Measurements from ENCODE around the gene TPM2.

The TPM2 gene

DNA sequence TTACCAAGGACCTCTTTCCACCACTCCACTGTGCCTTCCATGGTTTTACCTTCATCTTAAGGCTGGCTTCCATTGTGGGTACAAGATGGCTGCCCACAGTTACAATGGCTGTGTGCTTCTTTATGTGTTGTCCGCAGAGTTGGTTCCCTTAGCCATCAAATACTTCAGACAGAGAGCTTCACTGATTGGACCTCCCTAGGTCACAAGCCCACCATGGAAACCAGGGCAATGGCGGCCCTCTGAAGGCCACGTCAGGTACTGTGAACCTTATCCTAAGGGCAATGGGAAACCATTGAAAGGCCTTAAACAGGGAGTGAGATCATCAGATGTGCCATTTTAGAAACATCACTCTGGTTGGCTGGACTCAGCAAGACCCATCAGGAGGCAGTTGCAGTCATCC lies 21.8 kb downstream of the TPM2 start:
- H3K4me3 Mint-ChIP-seq = no peak overlapping the region
- intact Hi-C loops (cut with micrococcal nuclease) = no loop called here
- no peaks in the 10 kb centered on the region for H3K36me3 Mint-ChIP-seq (ENCODE audit: low read depth)
- H3K27ac Mint-ChIP-seq = no peak overlapping the region
- no peaks in the 10 kb centered on the region for H3K9me3 Mint-ChIP-seq
- H3K27me3 Mint-ChIP-seq = peaks cover 2% of the 10 kb centered on the region
- H3K4me1 Mint-ChIP-seq (ENCODE audit: low read depth) = peaks cover 20% of the 10 kb centered on the region

DNA sequence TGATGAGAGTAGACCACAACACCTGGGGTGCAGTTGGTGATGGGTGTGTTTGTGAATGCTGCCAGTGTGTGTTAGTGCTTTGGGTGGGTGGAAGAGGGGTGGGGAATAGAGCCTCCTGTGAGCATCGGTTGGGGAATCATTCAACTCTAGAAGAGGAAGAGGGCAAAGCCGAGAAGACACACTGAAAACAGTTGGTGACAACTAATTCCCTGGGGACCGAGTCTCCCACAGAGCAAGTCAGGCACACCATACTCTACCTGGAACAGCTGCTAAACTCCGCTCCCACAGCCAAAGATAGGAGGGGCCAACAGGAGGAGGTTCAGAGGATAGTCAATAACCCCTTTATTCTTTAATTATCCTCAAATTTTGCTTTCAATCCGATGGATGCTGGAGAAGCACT lies 23.2 kb downstream of the TPM2 start:
- peaks cover 2% of the 10 kb centered on the region for H3K27me3 Mint-ChIP-seq
- peaks cover 6% of the 10 kb centered on the region for H3K36me3 Mint-ChIP-seq (ENCODE audit: low read depth)
- H3K4me3 Mint-ChIP-seq = no peak overlapping the region
- no peak overlapping the region for H3K27ac Mint-ChIP-seq
- H3K9me3 Mint-ChIP-seq = no peaks in the 10 kb centered on the region
- intact Hi-C loops (cut with micrococcal nuclease) = no loop called here
- peaks cover 33% of the 10 kb centered on the region for H3K4me1 Mint-ChIP-seq (ENCODE audit: low read depth)

DNA sequence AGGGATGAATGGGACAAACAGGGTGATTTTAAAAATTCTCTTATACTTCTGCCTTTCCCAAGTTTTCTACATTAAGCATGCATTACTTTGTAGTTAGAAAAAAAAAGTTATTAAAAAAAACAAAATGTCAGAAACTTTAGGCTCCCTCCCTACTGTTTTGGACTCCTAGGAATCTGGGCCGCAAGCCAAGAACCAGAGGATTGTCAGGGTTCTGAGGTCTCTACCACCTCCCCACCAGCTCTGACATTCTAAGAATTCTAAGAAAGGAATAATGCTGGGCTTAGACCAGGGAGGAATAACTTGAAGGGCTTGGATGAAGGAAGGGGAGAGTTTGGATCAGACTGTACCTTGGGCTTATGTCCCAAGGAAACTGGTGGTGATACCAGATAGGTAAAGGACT lies 23.7 kb downstream of the TPM2 start:
- Mint-ChIP-seq H3K36me3 (ENCODE audit: low read depth) (peaks cover 11% of the 10 kb centered on the region), H3K27me3 (peaks cover 2% of the 10 kb centered on the region), H3K4me1 (ENCODE audit: low read depth) (peaks cover 34% of the 10 kb centered on the region), H3K9me3 (no peaks in the 10 kb centered on the region), H3K27ac (no peak overlapping the region), H3K4me3 (no peak overlapping the region)
- intact Hi-C loops (cut with micrococcal nuclease) = no loop called here

DNA sequence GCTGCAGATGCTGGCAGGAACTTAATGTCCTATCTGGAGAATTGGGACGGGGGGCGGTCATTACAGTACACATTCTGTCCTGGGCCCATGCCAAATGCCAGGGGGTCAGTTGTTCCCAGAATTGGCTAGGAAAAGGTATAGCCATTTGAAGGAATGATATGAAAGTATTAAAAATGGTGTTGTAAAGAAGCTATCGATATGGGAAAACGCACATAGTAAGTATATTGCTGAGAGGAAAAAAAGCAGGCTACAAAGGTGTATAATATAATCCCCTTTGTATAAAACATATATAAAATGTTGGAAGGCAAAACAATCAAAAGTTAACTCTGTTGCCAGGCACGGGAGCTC lies 24.3 kb downstream of the TPM2 start:
- Mint-ChIP-seq H3K36me3 (ENCODE audit: low read depth) (peaks cover 17% of the 10 kb centered on the region), H3K4me1 (ENCODE audit: low read depth) (peaks cover 40% of the 10 kb centered on the region)

DNA sequence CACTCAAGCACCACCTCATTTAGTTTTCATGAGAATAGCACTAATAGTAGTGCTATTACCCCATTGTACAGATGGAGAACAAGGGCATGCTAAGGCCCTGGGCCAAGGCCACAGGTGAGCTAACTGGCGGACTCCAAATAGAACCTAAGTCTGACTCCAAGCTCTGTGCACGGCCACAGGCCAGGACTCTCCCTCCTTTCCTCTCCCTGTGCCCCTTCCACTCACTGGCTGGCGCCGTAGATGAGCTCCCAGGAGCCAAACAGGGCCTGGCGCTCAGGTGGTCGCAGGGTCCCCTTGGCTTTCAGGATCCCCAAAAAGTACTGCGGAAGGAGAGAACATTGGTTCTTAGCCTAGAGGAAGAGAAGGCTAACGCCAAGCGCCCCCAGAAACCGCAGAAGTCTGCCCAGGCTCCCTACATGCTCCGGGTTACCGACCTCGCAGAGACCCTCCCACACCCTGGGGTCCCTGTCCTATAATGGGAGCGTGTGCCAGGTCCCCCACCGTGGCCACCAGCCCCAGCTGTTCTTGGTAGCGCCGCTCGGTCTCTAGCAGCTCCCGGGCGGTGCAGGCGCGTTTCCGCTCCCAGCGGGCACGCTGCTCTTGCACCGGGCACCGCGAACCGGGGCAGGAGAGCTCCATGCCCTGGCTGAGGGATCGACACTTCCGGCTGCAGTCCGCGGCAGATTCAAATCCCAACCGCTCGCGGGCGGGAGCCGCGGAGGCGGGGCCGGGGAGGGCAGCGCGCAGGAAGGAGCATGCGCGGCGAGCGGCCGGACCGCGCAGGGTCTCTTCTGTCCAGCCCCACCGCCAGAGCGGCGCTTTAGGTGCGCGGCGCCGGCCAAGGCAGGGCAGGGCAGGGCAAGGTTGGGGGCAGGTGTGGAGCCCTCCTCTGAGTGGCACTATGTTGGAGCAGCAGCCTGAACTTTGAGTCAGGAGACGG lies 24.9 kb downstream of the TPM2 start, which contains the start of gene ARHGEF39:
TSS of gene ARHGEF39 (minus strand) at position 665 of the 940 bp plus-strand sequence. CDS start at position 639, 26 bp downstream.
- Mint-ChIP-seq H3K36me3 (ENCODE audit: low read depth) (peaks cover 24% of the 10 kb centered on the region), H3K27me3 (peaks cover 2% of the 10 kb centered on the region), H3K4me1 (ENCODE audit: low read depth) (peaks cover 47% of the 10 kb centered on the region), H3K27ac (peak within 1 kb of the TSS; percentile 56), H3K9me3 (no peaks in the 10 kb centered on the region), H3K4me3 (peak within 1 kb of the TSS; percentile 85)
- intact Hi-C loops (cut with micrococcal nuclease) = no loop called here

More for the DNA sequence above, 24.3 kb downstream of the TPM2 start:
- Mint-ChIP-seq H3K27ac (peak overlapping the region; percentile 56), H3K4me3 (peak overlapping the region; percentile 85), H3K9me3 (no peaks in the 10 kb centered on the region), H3K27me3 (peaks cover 2% of the 10 kb centered on the region)
- intact Hi-C loops (cut with micrococcal nuclease) = no loop called here

DNA sequence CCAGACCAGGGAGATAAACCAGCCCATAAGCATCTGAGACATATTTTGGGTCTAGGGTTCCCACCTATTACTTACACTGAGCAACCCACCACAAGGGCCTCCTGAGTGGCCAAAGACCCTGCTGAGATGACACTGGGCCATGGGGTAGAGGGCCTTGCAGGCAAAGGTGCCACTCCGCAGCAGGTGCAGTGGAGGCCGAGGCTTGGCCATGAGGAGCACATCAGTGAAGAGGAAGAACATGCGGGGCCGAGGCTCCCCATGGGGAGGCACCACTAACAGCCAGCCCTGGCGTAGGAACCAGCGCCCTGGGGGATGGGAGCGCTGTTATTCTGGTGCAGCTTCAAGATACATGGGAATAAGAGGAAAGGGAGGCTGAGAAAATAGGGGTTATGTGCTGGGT lies 27.3 kb downstream of the TPM2 start:
- H3K4me1 Mint-ChIP-seq (ENCODE audit: low read depth) = peaks cover 60% of the 10 kb centered on the region
- intact Hi-C loops (cut with micrococcal nuclease) = no loop called here
- peaks cover 37% of the 10 kb centered on the region for H3K36me3 Mint-ChIP-seq (ENCODE audit: low read depth)
- no peak overlapping the region for H3K4me3 Mint-ChIP-seq
- no peaks in the 10 kb centered on the region for H3K27me3 Mint-ChIP-seq
- peak overlapping the region; percentile 39 for H3K27ac Mint-ChIP-seq
- H3K9me3 Mint-ChIP-seq = no peaks in the 10 kb centered on the region

DNA sequence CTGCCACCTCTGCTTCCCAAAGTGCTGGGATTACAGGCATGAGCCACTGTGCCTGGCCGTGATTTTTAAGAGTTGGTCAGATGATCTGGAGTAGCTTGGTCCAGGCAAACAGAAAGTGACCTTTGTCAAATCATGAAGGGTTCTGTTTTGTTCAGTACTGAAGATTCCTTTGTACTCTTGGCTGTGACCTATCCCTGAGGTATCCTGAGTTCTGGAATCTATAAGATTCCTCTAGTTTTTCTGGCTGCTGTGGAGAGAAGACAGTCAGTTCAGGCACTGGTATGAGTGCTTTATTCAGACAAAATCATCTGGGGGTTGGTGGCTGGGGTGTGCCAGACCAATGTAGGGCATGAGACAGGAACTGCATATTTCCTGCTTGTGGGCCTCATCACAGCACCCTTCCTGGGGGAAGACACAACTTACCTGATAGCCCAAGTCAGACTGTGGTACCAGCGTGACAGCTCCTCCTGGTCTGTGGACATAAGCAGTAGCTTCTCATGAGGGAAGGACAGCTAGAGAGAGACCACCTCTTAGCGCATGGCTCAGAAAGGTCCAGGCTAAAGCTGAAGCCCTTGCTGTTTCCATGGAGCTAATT lies 27.9 kb downstream of the TPM2 start:
- Mint-ChIP-seq H3K27me3 (no peaks in the 10 kb centered on the region), H3K4me3 (no peak overlapping the region), H3K4me1 (ENCODE audit: low read depth) (peaks cover 66% of the 10 kb centered on the region), H3K27ac (peak overlapping the region; percentile 39), H3K9me3 (no peaks in the 10 kb centered on the region), H3K36me3 (ENCODE audit: low read depth) (peaks cover 37% of the 10 kb centered on the region)
- intact Hi-C loops (cut with micrococcal nuclease) = no loop called here

DNA sequence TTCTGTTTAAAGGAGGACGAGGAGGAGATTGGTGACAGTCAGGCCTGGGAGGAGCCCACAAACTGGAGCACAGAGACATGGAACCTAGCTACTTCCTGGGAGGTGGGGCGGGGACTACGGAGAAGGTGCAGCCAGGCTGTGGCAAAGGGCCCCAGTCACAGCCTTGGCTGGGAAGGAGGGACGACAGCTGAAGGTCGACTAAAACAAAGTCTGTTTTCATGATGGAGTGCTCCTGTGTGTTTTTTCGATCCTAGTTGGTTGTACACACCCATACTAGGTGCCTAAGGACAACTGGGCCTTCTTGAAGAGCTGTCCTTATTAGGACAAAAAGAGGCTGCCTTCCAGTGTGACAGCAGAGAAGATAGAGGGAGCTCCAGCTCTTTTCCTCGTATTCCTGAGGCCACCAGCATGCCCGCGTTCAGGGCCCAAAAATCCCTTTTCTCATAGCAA lies 28.7 kb downstream of the TPM2 start:
- Mint-ChIP-seq H3K36me3 (ENCODE audit: low read depth) (peaks cover 37% of the 10 kb centered on the region), H3K4me1 (ENCODE audit: low read depth) (peaks cover 75% of the 10 kb centered on the region), H3K4me3 (no peak overlapping the region), H3K27ac (no peak overlapping the region), H3K9me3 (no peaks in the 10 kb centered on the region), H3K27me3 (no peaks in the 10 kb centered on the region)
- intact Hi-C loops (cut with micrococcal nuclease) = no loop called here

DNA sequence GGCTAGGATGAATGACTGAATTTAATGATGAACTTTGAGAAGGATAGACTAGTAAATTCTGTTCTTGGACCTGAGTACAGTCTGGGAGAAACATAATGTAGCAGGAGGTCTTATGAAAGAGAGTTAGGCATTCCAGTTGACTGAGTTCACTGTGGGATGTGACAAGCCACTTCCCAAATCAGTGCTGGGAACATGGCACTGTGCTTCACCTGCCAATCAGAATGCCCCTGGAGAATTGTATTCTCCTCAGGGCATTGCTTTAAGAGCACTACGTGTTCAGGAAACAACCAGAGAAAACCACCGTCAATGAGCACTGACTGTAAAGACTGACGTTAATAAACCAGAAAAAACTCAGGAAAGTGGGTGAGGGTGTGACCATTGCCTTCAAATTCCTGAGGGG lies 30.4 kb downstream of the TPM2 start:
- H3K9me3 Mint-ChIP-seq = no peaks in the 10 kb centered on the region
- H3K36me3 Mint-ChIP-seq (ENCODE audit: low read depth) = peaks cover 37% of the 10 kb centered on the region
- peaks cover 2% of the 10 kb centered on the region for H3K27me3 Mint-ChIP-seq
- peak overlapping the region; percentile 90 for H3K4me3 Mint-ChIP-seq
- peak overlapping the region; percentile 95 for H3K27ac Mint-ChIP-seq
- intact Hi-C loops (cut with micrococcal nuclease) = loop anchor here (2.0 kb wide), 1 partner anchor 55 kb away; the partner anchor contains the start of gene TESK1
- H3K4me1 Mint-ChIP-seq (ENCODE audit: low read depth) = peaks cover 69% of the 10 kb centered on the region

DNA sequence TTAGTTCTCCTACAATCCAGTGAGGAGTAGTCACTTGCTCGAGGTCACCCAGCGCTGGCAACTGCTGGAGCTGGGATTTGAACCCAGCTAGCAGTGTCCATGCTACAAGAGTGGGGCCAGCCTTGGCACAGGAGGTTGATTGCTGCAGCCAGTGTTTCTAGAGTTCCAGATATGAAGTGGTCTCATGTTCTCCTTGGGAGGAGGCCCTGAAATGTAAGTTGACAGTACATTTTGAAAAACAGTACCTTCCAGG lies 30.8 kb downstream of the TPM2 start:
- Mint-ChIP-seq H3K36me3 (ENCODE audit: low read depth) (peaks cover 37% of the 10 kb centered on the region), H3K4me3 (peak overlapping the region; percentile 90), H3K9me3 (no peaks in the 10 kb centered on the region), H3K4me1 (ENCODE audit: low read depth) (peaks cover 65% of the 10 kb centered on the region), H3K27me3 (peaks cover 2% of the 10 kb centered on the region), H3K27ac (peak overlapping the region; percentile 95)
- intact Hi-C loops (cut with micrococcal nuclease) = loop anchor here (2.0 kb wide), 1 partner anchor 54 kb away; the partner anchor contains the start of gene TESK1

DNA sequence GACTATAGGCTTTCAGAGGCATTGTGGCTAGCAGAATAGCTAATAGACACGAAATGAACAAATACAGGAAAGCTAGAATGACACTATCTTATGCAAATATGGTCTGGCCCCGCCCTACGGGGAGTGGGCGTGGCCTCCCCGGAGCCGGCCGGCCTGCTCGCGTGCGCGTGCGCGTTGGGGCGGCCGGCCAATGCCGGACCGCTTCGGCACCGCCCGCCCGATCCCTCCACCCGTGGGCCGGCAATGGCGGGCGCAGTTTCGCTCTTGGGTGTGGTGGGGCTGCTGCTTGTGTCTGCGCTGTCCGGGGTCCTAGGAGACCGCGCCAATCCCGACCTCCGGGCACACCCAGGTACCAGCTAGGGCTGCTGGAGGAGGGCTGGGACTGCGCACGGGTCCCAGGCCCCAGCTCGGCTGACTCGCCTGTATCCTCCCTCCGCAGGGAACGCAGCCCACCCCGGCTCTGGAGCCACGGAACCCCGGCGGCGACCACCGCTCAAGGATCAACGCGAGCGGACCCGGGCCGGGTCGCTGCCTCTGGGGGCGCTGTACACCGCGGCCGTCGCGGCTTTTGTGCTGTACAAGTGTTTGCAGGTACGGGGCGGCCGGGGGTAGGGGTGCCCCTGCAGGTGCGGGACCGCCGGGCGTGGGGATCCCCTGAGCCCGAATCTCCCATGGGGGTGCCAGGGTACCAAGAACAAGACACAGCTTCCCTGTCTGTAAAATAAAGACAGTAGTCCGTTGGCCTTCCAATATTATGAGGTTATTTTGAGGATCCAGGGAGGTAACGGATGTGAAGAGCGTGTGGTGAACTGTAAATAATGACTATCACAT lies 31.4 kb downstream of the TPM2 start, which contains the start of gene CCDC107:
TSS of gene CCDC107 (plus strand) at position 156 of the 831 bp plus-strand sequence. CDS start at position 244, 88 bp downstream.
- H3K27me3 Mint-ChIP-seq = peaks cover 2% of the 10 kb centered on the region
- peak within 1 kb of the TSS; percentile 95 for H3K27ac Mint-ChIP-seq
- intact Hi-C loops (cut with micrococcal nuclease) = loop anchor here (2.0 kb wide), 1 partner anchor 54 kb away; the partner anchor contains the start of gene TESK1
- peaks cover 62% of the 10 kb centered on the region for H3K4me1 Mint-ChIP-seq (ENCODE audit: low read depth)
- no peaks in the 10 kb centered on the region for H3K9me3 Mint-ChIP-seq
- H3K4me3 Mint-ChIP-seq = peak within 1 kb of the TSS; percentile 90
- peaks cover 37% of the 10 kb centered on the region for H3K36me3 Mint-ChIP-seq (ENCODE audit: low read depth)

DNA sequence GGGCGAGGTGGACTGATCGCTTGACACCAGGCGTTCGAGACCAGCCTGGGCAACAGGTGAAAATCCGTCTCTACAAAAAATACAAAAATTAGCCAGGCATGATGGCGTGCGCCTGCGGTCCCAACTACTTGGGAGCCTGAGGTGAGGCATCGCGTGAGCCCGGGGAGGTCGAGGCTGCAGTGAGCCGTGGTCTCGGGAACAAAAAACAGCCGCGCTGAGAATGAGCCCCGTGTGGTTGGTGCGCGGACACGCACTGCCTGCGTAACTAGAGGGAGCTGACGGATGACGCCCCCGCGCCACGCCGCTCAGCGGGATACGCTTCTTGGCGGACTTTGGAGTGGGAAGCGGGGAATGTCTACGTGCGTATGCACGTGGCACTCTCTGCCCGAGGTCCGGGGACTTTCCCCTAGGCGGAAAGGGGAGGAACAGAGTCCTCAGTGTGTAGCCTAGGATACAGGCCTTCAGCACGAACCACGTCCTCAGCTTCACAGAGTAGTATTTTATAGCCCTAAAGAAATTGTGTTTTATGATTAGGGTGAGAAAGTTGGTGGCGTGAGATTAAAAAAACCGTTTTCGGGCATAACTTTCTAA lies 32.1 kb downstream of the TPM2 start, which contains the start of gene RMRP:
TSS of gene RMRP (minus strand) at position 474 of the 591 bp plus-strand sequence.
- Mint-ChIP-seq H3K27me3 (peaks cover 2% of the 10 kb centered on the region), H3K9me3 (no peaks in the 10 kb centered on the region), H3K4me1 (ENCODE audit: low read depth) (peaks cover 65% of the 10 kb centered on the region), H3K4me3 (peak within 1 kb of the TSS; percentile 90), H3K27ac (peak within 1 kb of the TSS; percentile 95), H3K36me3 (ENCODE audit: low read depth) (peaks cover 37% of the 10 kb centered on the region)
- intact Hi-C loops (cut with micrococcal nuclease) = loop anchor here (1.0 to 2.0 kb wide), 2 partner anchors 8 to 53 kb away; partner anchors contain the start of gene TESK1
